HG03520 (cell line): ENCODE results near the gene ARHGAP19.
A peak's percentile ranks its signal among the peaks of the same experiment; 100 is the strongest.
"Not testable (repeated sequence)": the region's sequence is repeated elsewhere in the genome, so short reads cannot be mapped to it uniquely, and the experiment has no call there.

ENCODE experiments used
- ATAC-seq: cut with Tn5 transposase; IDR thresholded peaks from one replicate; pipeline ENCODE4 v1.9.1; 2021; ENCODE audit warnings: mild to moderate bottlenecking, moderate library complexity; ENCODE audit not compliant: unreplicated experiment

ARHGAP19 gene

GRCh38 chr10:97321804-97322190 is 29.4 kb upstream of the ARHGAP19 start:
- no peak for ATAC-seq

- no peak for ATAC-seq
Observed at GRCh38 chr10:97321032-97321803, 28.8 kb upstream of the ARHGAP19 start.

- ATAC-seq, result no peak
Observed at GRCh38 chr10:97320480-97321031, 28.1 kb upstream of the ARHGAP19 start.

- ATAC-seq, result peak; percentile 27
Observed at GRCh38 chr10:97319671-97320479, 27.4 kb upstream of the ARHGAP19 start.

- peak; percentile 66 for ATAC-seq
Observed at GRCh38 chr10:97318772-97319651, 26.6 kb upstream of the ARHGAP19 start, which contains the start of gene FRAT1. Gene FRAT1 (plus strand): TSS chr10:97319271. CDS start chr10:97319454, 183 bp downstream.

- ATAC-seq, result no peak
Observed at GRCh38 chr10:97314671-97315070, 22.2 kb upstream of the ARHGAP19 start.

GRCh38 chr10:97312897-97313296 is 20.5 kb upstream of the ARHGAP19 start:
- no peak for ATAC-seq

GRCh38 chr10:97311111-97311626 is 18.7 kb upstream of the ARHGAP19 start:
- no peak for ATAC-seq

GRCh38 chr10:97307866-97308780 is 15.7 kb upstream of the ARHGAP19 start:
- no peak for ATAC-seq

GRCh38 chr10:97307441-97307840 is 15.0 kb upstream of the ARHGAP19 start:
- ATAC-seq, result no peak

GRCh38 chr10:97302088-97302791 is 9.8 kb upstream of the ARHGAP19 start:
- no peak for ATAC-seq

GRCh38 chr10:97300980-97301379 is 8.5 kb upstream of the ARHGAP19 start:
- no peak for ATAC-seq

GRCh38 chr10:97298223-97298571 is 5.8 kb upstream of the ARHGAP19 start:
- ATAC-seq, result no peak

GRCh38 chr10:97297556-97298222 is 5.3 kb upstream of the ARHGAP19 start:
- ATAC-seq, result no peak

- no peak for ATAC-seq
Observed at GRCh38 chr10:97292862-97293198, 393 bp upstream of the ARHGAP19 start.

- ATAC-seq, result no peak
Observed at GRCh38 chr10:97291357-97292096, 910 bp downstream of the ARHGAP19 start.

GRCh38 chr10:97290576-97291356 is 1.7 kb downstream of the ARHGAP19 start:
- ATAC-seq, result not testable (repeated sequence)
